Anterior cingulate cortex (tissue), 58 donors: ENCODE measurements around the gene PERM1.

ENCODE experiments used
- DNase-seq, 58 donors: peaks; one replicate each; lab custom pipeline; 2025; lab: John Stamatoyannopoulos, UW

PERM1 gene

DNA sequence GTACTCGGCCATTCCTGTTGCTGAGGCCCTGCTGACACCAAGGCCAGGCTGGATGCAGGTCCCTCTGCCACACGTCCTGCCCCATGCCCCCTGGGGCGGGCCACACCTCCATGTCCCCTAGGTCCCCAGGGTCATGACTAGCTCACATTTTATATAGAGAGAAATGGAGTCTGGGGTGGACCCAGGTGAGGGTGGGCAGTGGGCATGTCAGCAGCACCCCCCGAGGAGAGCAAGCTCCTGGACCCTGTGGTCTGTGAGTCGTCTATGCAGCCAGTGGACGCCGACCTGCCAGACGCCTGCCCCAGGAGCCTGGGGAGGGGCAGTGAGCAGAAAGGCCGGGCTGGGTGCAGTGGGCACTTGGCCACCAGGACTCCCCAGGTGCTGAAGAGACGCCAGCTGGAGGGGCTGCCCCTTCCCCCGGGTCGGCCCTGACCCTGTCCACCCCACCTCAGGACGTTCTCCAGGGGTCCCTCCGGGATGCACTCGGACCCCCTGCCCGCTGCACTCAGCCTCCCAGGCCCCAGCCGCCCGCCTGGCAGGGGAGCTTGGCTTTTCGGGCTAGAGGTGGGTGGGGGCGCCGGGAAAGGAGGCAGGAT is 42.3 kb downstream of the PERM1 start:
- DNase-seq, result no peak

DNA sequence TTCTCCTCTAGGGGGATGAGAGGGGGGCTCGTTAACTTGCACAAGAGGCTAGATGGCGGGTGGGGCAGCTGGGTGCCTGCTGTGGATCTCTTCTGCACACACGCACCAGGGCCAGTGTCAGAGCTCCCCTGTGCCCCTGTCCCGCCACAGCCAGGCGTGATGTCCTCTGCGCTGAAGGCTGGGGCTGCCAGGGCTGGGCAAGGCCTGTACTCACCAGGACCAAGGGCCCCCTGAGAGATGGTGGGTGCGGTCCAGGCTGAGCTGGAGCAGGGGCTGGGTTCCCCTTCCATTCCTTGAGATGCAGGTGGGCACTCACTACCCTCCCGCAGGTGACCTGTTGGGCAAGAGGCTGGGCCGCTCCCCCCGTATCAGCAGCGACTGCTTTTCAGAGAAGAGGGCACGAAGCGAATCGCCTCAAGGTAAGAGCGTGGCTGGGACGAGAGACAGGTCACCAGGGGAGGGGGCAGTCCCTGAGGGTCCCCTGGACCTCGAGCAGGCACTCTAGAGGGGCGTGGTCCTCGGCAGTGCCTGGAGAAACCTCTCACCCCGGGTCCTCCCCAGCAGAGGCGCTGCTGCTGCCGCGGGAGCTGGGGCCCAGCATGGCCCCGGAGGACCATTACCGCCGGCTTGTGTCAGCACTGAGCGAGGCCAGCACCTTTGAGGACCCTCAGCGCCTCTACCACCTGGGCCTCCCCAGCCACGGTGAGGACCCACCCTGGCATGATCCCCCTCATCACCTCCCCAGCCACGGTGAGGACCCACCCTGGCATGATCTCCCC is 43.0 kb downstream of the PERM1 start:
- no peak for DNase-seq

DNA sequence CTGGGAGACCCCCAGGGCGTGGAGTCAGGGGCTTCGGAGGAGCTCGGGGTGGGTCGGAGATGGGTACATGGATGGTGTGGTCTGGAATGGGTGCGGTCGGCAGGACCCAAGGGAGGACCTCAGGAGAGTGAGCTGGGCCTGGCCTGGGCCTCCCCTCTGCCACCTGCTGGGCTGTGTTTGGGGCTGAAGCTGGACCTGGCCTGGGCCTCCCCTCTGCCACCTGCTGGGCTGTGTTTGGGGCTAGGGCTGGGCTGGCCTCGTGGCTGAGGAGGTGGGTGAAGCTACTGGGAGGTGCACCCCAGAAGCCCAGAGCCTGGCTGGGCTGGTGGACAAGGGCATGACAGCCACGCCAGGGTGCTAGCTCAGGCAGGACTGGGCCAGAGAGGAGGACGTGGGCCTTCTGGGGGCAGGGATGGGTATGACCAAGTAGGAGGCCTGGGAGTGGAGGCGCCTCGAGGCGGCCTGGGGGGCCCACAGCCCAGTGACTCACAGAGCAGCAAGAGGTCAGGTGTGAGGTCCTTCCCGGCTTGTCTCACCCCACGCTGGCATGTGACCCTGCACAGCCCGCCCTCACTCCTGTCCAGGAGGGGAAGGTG is 43.7 kb downstream of the PERM1 start:
- DNase-seq, result no peak

DNA sequence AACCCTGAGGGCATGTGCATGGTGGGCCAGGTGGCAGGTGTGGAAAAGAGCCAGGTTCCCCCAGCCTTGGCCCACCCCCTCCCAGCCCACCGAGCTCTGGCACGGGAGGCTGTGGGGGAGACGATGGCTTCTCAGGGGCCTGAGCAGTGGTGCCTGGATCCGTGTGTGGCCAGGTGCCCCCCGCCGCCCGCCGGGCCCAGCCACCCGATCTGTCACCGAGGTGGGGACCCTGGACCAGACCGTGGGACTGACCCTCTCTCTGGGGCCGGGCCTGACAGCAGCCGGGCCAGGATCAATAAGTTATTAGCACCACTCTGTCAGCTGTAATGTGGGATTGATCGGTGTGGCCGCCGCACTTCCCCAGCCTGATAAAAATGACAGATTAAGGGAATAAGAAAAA is 44.4 kb downstream of the PERM1 start:
- no peak for DNase-seq

DNA sequence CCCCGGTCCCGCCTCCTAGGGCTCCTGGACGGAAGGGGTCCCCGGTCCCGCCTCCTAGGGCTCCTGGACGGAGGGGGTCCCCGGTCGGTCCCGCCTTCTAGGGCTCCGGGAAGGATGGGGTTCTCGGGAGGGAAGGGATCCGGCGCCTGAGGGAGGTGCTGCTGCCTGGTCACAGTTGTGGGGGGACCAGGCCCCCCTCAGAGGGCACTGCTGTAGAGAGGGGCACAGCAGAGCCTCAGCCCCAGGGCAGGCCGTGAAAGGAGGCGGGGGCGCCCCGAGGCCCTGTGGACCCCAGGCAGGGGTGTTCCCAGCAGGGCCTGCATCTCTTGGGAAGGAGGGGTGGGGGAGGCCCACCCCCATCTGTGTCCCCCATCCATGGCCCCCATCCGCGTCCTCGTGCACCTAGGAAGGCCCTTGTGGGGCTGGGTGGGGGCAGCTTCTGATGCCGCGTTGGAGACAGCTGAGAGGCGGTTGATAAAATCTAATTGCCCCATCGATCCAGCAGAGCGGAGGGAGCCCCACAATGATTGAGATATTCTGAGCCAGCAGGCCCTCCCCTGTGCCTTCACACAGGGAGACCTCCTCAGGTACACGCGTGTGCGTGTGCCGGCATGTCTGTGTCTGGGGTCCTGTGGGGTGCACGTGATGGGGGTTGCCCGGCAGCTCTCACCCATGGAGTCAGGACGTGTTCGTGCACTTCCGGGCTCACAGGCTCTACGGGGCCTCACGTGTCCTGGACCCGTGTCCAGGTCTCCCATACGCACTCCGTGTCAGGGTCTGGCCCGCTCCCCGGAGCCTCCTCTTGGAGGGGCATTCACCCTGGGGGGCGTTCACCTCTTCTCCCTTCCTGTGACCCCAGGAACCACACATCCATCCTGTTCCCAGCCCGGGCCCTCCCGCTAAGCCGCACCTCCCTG is 45.3 kb downstream of the PERM1 start:
- DNase-seq, result no peak

DNA sequence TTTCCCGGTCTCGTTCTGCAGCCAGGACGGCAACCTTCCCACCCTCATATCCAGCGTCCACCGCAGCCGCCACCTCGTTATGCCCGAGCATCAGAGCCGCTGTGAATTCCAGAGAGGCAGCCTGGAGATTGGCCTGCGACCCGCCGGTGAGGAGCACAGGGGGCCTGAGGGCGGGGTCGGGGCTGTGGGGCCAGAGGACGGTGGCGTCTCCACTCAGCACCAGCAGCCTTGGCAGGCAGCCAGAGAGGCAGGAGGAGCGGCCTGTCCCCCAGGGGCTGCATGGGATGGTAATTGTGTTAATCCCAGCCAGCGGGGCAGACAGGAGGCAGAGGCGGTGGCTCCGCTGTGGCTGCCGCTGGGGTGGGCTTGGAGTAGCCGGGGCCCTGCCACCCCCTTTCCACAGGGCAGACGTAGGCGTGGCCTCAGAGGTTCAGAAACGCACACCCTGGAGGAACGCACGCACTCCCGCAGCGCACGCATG is 46.1 kb downstream of the PERM1 start:
- peak in 1 of 58 donors; percentile 12 for DNase-seq

DNA sequence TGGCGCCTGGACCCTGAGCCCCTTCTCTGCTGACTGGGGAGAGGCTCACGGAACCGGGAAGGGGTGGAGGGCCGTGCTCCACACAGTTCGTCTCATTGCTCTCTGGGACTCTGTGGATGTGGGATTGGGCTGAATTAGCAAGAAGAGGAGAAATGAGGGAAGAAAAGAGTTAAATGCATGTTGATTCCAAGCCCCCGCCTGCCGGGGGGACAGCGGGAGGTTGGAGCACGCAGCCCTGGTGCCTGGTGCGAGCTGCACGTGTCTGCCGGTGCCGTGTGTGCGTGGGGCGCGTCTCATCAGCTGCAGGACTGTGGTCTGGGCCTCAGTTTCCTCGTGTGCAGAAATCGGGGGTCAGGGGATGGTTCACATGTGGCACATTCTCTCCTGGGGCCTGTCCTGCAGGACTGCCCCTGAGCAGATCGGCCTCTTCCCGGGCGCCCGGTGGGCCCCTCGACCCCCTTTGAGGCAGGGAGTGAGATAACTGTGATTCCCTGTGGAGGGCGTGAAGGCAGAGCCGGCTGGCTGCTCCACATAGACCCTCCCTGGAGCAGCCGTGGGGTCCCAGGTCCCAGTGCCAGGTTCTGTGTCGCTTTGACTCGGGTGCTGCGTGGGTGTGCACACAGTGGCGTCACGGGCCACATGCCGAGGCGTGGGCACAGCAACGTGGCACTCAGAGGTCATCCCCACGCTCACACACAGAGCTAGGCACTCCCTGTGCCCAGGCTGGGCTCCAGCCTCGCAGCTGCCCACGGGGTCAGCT is 46.7 kb downstream of the PERM1 start:
- DNase-seq, result peak in 1 of 58 donors; percentile 26

DNA sequence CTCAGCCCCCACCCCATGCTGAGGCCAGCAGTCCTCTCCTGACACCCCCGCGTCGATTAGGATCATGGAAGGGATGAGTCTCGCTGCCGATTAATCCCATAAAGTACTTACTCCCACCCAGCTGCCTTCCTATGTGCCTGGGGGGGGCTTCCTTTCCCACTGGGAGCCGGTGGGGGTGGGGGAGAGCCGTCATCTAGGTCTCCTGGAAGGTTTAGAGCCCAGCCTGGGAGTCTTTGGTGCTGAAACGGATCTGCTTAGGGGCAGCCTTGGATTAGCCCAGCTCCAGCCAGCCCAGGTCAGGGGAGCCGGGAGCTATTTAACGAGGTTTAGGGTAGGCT is 48.3 kb downstream of the PERM1 start:
- DNase-seq, result no peak

DNA sequence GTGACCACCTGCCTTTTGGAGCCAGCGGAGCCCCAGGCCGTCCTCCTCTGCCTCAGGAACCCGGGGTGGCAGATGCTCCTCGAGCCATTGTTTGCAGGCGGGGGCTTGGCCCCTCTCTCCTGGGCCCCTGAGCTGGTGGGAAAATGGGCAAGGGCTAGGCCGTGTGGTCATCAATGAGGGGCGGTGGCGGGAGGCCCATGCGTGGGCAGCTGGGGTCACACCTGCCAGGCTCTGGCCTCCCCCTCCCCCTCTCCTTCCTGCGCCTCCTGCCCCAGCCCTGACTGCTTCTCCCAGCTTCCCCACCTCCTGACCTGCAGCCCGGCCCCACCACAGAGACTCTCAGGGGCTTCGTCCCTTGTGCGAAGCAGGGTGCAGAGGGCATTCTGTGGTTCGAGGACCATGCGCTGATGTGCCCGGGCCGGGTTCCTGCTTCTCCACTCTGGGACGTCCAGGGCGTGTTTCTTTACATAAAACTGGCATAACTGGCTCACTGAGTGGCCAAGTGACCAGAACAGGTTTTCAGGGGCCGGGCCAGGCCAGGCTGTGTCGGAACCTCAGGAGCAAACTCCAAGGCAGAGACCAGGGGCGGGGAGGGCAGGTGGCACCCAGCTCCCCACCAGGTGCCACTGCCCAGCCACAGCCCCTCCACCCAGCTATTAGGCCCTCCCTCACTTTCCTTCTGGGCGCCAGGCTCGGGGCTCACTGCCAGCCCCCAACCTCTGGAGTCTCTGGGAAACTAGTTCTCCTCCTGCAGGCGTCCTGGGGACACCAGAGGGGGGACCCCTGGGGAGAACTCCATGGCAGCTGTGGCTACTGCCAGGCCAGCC is 48.9 kb downstream of the PERM1 start:
- DNase-seq, result no peak

DNA sequence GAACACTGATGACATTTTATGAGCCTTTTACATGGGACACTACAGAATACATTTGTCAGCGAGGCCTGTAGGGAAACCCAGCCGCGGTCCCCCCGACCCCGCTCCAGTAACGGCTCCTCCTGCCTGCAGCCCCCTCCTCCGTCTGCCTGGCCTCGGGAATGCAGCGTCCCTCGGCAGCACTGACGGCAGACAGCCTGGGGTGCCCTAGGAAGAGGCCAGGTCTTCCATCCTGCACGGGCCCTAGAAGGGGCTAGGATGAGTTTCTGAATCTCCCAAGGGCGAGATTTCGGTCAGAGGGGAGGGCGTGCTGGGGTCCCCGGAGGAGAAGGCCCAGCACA is 49.8 kb downstream of the PERM1 start:
- DNase-seq, result no peak

DNA sequence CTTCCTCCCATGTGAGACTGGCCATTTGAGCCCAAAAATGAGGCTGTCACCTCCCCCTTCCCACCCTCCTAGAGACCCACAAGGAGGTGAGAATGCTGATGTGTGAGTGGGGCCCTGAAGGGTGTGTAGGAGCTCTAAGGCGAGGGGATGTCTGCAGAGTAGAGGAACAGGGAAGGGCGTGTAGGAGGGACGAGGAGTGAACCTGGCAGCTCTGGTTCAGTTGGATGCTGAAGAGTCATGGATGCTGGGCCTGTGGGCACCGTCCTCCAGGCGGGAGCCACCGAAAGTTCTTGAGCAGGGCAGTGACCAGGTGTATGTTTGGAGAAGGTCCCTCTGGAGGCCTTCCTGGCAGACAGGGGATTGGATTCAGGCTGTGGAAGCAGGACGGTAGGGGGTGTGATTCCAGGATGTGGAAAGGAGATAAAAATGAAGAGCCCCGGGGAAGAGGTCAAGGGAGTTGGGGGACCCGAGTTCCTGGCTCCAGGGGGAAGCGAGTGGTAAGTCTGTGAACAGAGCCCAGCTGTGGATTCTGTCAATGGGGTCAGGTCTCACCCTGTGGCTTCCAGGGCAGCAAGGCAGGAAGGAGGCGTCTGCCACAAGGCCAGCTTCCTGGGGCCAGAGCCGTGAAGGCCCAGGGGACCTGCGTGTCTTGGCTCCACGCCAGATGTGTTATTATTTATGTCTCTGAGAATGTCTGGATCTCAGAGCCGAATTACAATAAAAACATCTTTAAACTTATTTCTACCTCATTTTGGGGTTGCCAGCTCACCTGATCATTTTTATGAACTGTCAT is 50.3 kb downstream of the PERM1 start:
- no peak for DNase-seq

DNA sequence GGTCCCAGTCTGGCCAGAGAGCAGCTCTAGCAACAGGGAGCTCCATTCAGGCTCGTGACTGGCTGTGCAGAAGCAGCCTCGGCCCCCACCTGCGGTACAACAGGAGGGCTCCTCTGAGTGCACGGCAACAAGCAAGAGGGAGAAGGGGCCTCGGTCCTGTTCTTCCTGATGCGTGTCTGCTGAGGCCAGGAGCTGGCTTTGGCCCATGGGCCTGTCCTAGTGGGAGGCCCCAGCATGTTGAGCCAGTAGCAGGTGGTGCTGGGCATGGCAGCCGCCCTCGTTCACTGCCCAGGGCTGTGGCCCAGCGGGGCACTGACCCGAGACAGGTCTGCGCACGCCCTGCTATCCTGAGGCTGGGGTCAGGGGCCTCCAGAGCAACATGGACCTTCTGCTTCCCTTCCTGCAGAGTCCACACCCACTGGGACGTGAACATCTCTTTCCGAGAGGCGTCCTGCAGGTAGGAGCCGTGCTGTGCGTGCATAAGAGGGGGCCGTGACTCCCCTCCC is 51.2 kb downstream of the PERM1 start:
- DNase-seq, result no peak

DNA sequence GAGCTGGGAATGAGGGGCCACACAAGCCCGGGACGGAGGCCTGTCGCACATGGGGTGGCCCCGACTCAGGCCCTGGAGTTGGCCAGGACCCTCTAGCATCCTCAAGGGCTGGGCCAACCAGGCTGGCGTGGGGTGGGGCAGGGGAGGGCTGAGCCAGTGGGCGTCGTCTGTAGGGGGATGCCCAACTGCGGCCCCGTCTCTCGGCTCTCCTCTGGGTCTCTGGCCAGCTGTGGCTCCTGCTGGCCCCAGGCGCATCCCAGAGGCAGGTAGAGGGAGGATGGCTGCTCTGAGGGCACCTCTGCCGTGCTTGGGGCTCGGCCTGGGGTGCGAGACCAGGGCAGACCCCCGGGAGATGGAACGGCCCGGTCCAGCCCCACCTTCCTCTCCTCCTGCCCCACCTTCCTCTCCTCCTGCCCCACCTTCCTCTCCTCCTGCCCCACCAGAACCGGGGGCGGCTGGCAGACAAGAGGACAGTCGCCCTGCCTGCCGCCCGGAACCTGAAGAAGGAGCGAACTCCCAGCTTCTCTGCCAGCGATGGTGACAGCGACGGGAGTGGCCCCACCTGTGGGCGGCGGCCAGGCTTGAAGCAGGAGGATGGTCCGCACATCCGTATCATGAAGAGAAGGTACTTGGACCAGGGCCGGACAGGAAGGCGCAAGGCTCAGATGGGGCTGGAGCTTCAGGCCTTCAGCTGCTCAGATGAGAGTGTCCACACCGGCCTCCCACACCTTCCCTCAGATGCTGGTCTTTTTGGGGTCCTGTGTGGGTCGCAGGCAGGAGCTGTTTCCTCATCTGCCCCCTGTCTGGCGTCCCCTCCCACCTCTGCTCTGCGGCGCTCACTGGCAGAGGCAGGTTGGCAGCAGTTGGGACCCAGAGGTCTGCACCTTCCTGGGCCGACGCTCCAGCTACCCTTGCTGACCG is 51.9 kb downstream of the PERM1 start:
- DNase-seq, result no peak

DNA sequence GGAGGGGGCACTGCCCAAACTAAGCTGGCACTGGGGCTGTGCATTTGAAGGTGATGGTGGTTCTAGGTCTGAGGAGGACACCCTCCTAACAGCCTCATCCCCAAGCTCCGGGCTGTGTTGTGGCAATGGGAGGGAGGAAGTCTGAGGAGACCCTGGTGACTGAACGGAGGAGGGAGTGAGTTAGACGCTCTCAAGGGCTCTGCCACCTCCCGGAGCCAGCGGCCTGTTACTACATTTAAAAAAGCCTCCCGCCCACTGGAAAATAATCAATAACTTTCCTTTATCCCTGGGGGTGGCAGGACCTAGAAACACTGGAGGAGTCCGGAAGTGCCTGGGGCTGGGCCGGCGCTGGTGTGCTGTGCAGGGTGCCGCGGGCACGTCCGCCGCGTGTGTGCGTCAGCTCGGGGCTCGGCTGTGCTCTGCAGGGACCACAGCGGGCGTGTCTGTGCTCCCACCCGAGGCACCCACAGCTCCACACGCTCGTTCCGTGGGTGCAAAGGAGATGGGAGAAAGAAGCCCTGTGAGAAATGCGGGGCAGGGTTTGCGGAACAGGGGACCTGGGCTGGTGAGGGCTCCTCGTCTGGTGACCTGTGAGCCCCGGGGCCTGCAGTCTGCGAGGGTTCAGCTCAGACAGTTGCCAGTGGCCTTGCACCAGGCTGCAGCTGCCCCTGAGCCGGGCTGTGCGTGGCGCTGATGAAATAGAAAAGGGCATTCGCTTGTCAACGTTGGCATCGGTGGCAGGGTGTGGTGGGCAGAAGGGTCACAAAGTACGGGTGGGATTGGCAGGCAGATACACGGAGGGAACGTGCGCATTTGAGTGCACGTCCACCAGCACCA is 52.9 kb downstream of the PERM1 start:
- no peak for DNase-seq

DNA sequence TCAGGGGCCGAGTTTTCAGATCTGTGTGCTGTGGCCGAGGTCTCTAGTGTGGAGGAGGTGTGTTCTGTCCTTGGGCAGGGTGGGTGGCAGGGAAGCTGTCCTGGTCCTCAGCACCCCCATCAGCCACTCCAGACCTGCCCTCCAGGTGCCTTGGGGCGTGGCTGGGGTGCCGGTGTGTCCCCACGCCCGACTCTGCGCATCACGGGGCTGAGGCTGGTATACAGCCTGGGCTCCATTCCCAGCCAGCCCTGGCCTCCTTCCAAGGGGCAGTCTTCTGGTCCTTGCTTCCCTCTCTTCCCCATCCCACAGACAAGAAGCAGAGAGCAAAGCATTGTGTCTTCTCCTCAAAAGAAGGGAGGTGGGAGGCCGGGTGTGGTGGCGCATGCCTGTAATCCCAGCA is 54.1 kb downstream of the PERM1 start:
- DNase-seq, result no peak

DNA sequence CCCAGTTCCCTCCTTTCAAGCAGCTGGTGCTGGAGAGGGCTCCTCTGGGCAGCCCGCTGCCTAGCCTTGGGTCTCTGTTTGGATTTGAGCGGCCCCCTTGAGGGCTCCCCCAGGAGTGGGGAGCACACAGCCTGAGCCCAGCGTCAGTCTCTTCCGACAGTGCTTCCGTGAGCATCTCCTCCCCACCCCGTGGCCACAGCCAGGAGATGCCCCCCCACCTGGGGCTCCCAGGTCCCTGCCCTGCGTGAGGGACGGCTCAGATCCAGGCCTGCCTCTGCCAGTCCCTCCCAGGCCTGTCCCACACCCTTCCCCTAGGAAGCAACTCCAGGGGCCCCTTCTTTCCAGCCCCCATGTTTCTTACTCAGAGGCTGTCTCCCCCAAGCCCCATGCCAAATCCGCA is 54.7 kb downstream of the PERM1 start:
- DNase-seq, result no peak
